IPS-20b (cell line): Measurements from ENCODE around the gene FGFRL1.

Experiments
- H3K27ac ChIP-seq: one replicate; pipeline ENCODE4 v1.5.1; 2013; ENCODE audit warnings: low read length
- H3K27me3 ChIP-seq: 2 replicates; pipeline ENCODE4 v1.6.1; 2013; ENCODE audit warnings: mild to moderate bottlenecking, low read length, inconsistent platforms; ENCODE audit not compliant: insufficient read depth
- H3K36me3 ChIP-seq: 2 replicates; pipeline ENCODE4 v1.6.1; 2013; ENCODE audit warnings: low read depth, mild to moderate bottlenecking, inconsistent platforms, low read length, moderate library complexity; ENCODE audit not compliant: insufficient read depth
- H3K4me1 ChIP-seq: 2 replicates; pipeline ENCODE4 v1.6.1; 2013; ENCODE audit warnings: mild to moderate bottlenecking, control low read depth, inconsistent platforms, low read length, moderate library complexity; ENCODE audit not compliant: insufficient read depth
- H3K4me3 ChIP-seq: 2 replicates; pipeline ENCODE4 v1.5.1; 2013; ENCODE audit warnings: mild to moderate bottlenecking, low read length, inconsistent platforms
- H3K9ac ChIP-seq: 2 replicates; pipeline ENCODE4 v1.6.1; 2013; ENCODE audit warnings: low read depth, mild to moderate bottlenecking, inconsistent platforms, low read length, moderate library complexity
- H3K9me3 ChIP-seq: 2 replicates; pipeline ENCODE4 v1.6.1; 2013; ENCODE audit warnings: mild to moderate bottlenecking, low read depth, low read length, inconsistent platforms; ENCODE audit not compliant: insufficient read depth

Gene FGFRL1

DNA sequence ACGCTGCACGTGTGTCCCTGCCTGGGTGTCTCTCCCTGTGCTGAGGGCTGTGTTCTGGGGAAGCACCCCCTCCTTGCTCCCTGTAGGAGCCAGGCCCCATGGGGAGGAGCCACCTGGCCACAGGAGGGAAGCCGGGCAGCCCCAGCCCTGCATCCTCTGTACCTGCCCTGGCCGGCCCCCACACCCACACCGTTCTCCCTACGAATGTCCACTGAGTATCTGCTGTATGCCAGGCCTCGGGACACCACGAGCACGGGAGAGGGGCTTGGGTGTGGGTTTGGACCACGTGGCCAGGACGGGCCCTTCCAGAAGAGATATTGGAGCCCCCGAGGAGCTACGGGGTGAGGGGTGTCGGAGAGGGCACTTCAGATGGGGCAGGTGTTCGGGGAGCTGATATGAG lies 6.3 kb downstream of the FGFRL1 start:
- peaks cover 12% of the 10 kb centered on the region for H3K27me3 ChIP-seq
- no peak overlapping the region for H3K27ac ChIP-seq
- H3K4me1 ChIP-seq: no peaks in the 10 kb centered on the region

DNA sequence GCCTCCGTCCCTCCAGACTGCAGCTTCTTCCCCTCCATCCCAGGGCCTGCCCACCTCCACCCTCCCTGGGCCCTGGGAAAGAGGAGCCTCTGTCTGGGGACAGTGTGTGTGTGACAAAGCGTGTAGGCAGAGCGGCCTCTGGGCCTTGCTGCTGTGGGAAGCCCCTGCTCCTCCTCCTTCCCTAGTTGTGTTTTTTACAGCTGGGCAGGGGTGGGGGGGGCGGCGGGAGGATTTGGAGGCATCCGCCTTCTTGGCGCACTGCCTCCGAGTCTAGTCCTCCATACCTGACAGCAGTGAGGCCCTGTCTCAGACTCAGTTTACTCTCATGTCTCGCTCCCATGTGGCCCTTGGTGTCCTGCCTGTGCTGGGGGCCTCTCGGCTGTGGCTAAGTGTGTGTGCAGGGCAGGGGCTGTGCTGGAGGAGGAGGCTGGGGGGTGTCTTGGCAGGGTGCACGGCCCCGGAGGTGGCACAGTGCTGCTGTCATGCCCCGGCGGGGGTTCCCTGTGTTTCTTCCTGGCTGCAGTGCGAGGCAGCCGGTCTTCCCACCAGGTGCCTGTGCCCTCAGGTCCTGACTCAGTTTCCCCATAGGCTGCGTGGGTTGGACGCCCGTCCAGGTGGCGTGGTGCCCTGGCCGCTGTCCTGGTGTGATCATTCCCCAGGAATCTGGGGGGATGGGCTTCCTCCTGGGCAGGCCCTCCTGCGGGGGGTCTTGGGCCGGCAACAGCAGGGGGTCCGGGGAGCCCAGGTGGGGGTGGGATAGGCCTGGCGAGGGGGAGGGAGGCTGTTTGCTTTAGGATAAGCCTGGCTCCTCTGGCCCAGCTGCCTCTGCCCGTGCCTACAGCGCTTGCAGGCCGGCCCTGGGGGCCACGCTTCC lies 7.0 kb downstream of the FGFRL1 start:
- Histone ChIP-seq H3K27ac (no peak overlapping the region), H3K9me3 (no peaks in the 10 kb centered on the region), H3K4me1 (no peaks in the 10 kb centered on the region), H3K27me3 (peaks cover 8% of the 10 kb centered on the region), H3K4me3 (no peak overlapping the region), H3K36me3 (no peaks in the 10 kb centered on the region), H3K9ac (no peak overlapping the region)

More for the DNA sequence above, 6.3 kb downstream of the FGFRL1 start:
- H3K9me3 ChIP-seq: no peaks in the 10 kb centered on the region
- H3K9ac ChIP-seq: no peak overlapping the region
- H3K36me3 ChIP-seq: no peaks in the 10 kb centered on the region
- no peak overlapping the region for H3K4me3 ChIP-seq

DNA sequence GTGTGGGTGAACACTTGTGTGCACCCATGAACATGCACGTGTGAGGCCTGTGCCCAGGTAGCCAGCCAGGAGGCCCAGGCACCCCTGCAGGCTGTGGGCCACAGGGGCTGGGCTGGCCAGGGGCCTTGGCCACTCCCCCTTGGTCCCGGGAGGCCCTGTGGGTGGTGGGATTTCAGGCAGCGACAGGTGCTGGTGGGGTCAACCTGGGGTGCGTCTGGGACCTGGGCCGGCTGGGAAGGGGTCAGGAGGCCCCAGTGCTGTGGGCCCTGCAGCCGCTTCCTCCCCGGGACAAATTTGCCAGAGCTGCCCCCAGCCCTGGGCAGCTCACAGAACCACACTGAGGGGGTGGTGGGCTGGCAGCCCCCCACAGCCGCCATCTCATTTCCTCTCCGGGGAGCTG lies 7.9 kb downstream of the FGFRL1 start:
- H3K9me3 ChIP-seq: no peaks in the 10 kb centered on the region
- no peaks in the 10 kb centered on the region; the same call in 1 of the 2 replicates for H3K27me3 ChIP-seq
- H3K27ac ChIP-seq: no peak overlapping the region
- no peak overlapping the region for H3K4me3 ChIP-seq
- H3K36me3 ChIP-seq: no peaks in the 10 kb centered on the region
- H3K4me1 ChIP-seq: no peaks in the 10 kb centered on the region
- no peak overlapping the region for H3K9ac ChIP-seq

DNA sequence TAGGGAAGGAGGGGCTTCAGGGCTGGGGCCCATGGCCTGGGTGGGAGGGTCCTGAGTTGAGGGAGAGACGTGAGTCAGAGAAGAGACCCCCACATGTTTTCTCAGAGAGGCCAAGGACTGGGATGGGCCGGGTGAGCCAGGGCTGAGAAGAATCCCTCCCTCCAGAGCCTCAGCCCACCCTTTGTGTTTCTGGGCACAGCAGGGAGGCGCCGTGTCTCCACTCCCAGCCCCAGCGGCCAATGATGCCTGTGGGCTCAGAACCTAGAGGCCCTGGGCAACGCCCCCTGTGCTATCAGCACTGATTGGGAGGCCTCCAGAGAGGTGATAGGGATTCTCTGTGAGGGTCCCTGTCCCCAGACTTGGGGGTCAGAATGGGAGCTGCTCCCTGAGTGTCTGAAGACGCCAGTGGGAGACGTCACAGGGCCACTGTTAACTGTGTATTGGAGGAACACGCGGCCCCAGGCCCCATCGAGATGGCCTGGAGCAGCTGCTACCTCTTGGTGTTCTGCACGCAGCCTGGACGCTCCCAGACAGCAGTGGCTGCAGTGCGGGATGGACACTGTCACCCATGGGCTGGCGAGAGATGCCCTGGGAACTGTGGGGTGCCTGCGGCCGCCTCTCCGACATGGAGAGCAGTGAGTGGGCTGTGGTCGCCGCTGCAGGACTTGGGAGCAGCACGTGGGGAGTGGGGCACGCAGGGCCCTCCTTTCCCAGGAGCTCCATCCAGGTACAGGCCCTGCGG lies 8.5 kb downstream of the FGFRL1 start:
- H3K4me1 ChIP-seq: no peaks in the 10 kb centered on the region
- H3K36me3 ChIP-seq: no peaks in the 10 kb centered on the region
- H3K27me3 ChIP-seq: no peaks in the 10 kb centered on the region; the same call in 1 of the 2 replicates
- H3K9me3 ChIP-seq: no peaks in the 10 kb centered on the region
- no peak overlapping the region for H3K4me3 ChIP-seq
- H3K9ac ChIP-seq: no peak overlapping the region
- H3K27ac ChIP-seq: no peak overlapping the region

DNA sequence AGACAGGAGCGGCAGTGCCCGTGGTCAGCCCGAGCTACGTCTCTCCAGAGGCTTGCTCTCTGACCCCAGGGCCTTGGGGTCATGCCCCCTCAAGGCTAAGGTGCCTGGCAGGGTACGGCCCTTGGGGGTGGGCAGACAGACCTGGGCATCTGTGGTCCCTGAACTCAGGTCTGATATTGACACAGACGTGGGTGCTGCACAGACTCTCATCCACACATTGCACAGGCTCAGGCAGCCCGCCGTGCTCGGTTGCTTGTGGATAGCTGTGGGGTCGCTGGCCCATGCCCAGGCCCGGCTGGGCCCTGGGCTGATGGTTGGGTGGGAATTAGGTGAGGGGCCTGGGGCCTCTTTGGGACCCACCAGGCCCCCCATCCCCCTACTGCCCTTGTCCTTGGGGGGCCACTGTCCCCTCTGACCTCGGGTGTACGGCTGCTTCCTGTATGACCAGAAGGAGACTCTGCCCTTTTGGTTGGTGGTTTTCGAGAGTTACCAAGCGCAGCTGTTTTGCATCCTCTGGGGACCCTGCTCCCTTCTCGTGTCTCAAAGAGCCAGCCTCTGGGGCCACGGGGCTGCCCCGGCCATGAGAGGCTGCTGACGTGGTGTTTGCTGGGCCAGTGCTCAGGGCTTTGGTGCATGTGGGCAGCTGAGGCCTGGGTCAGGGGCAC lies 10.1 kb downstream of the FGFRL1 start:
- no peaks in the 10 kb centered on the region; the same call in 1 of the 2 replicates for H3K27me3 ChIP-seq
- H3K27ac ChIP-seq: no peak overlapping the region
- no peak overlapping the region for H3K9ac ChIP-seq
- peaks cover 9% of the 10 kb centered on the region; the same call in 1 of the 2 replicates for H3K36me3 ChIP-seq
- H3K4me3 ChIP-seq: no peak overlapping the region
- no peaks in the 10 kb centered on the region for H3K4me1 ChIP-seq
- no peaks in the 10 kb centered on the region for H3K9me3 ChIP-seq

DNA sequence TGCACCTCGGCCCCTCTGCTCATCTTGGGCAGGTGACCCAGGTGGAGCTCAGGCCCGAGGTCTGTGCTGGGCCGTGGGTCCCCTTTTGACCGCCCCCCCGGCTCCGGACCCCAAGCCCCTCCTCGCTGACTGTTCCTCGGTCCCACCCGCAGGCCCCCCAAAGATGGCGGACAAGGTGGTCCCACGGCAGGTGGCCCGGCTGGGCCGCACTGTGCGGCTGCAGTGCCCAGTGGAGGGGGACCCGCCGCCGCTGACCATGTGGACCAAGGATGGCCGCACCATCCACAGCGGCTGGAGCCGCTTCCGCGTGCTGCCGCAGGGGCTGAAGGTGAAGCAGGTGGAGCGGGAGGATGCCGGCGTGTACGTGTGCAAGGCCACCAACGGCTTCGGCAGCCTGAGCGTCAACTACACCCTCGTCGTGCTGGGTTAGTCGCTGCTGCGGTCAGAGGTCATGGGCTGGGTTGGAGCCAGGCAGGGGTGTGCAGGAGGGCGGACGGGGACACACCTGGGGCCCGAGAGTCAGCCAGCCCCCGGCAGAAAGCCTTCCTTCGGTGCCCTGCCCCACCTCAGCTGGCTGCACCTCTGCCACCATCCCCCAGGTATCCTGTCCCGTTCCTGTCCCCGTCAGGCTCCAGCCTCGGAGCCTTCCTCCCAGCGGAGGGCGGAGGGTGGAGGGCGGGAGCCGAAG lies 10.8 kb downstream of the FGFRL1 start:
- Histone ChIP-seq H3K9me3 (no peaks in the 10 kb centered on the region), H3K27ac (no peak overlapping the region), H3K36me3 (peaks cover 9% of the 10 kb centered on the region; the same call in 1 of the 2 replicates), H3K27me3 (no peaks in the 10 kb centered on the region; the same call in 1 of the 2 replicates), H3K9ac (no peak overlapping the region), H3K4me1 (no peaks in the 10 kb centered on the region), H3K4me3 (no peak overlapping the region)

DNA sequence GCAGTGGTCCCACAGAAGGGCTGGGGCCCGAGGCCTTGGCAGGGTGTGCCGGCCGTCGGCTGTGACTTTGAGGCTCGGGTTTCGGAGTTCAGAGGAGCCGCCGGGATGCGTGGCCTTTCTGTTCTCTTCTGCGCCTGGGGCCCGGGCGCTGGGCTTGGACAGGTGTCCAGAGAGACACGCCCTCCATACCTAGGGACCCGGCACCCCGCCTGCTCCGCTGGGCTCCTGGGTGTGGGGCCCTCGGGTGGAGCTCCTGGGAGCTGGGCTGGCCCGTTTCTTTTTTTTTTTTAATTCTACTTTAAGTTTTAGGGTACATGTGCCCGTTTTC lies 11.3 kb downstream of the FGFRL1 start:
- H3K4me3 ChIP-seq: no peak overlapping the region
- H3K9ac ChIP-seq: no peak overlapping the region
- peaks cover 9% of the 10 kb centered on the region; the same call in 1 of the 2 replicates for H3K36me3 ChIP-seq
- no peaks in the 10 kb centered on the region for H3K9me3 ChIP-seq
- H3K27me3 ChIP-seq: no peaks in the 10 kb centered on the region
- H3K4me1 ChIP-seq: no peaks in the 10 kb centered on the region
- H3K27ac ChIP-seq: no peak overlapping the region

DNA sequence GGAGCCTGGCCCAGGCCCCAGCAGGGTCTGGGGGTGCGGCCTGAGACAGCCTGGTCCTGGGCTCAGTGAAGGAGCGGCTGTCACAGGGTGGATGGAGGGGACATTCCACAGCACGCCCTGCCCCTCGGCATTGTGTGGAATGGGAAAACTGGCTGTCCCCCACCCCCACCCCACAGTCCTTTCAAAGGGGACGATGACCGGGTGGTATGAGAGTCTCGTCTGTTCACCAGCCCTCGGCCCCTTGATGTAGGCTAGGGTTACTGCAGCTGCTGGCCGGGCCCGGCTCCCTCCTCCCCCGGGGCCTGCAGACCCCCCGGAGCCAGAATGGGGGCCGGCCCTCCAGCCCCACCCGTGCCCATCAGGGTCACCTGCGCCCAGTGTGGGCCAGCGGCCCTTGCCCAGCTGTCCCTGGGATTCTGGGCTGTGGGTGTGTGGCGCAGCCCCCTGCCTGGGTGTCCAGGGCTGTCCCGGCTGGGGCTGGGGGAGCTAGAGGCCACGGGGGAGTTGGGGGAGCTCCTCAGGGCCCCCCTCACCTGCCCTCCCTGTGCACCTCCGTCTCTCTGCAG lies 11.7 kb downstream of the FGFRL1 start:
- H3K4me1 ChIP-seq: no peaks in the 10 kb centered on the region
- no peaks in the 10 kb centered on the region for H3K27me3 ChIP-seq
- no peak overlapping the region for H3K4me3 ChIP-seq
- H3K9ac ChIP-seq: no peak overlapping the region
- peaks cover 9% of the 10 kb centered on the region; the same call in 1 of the 2 replicates for H3K36me3 ChIP-seq
- no peaks in the 10 kb centered on the region for H3K9me3 ChIP-seq
- H3K27ac ChIP-seq: no peak overlapping the region

DNA sequence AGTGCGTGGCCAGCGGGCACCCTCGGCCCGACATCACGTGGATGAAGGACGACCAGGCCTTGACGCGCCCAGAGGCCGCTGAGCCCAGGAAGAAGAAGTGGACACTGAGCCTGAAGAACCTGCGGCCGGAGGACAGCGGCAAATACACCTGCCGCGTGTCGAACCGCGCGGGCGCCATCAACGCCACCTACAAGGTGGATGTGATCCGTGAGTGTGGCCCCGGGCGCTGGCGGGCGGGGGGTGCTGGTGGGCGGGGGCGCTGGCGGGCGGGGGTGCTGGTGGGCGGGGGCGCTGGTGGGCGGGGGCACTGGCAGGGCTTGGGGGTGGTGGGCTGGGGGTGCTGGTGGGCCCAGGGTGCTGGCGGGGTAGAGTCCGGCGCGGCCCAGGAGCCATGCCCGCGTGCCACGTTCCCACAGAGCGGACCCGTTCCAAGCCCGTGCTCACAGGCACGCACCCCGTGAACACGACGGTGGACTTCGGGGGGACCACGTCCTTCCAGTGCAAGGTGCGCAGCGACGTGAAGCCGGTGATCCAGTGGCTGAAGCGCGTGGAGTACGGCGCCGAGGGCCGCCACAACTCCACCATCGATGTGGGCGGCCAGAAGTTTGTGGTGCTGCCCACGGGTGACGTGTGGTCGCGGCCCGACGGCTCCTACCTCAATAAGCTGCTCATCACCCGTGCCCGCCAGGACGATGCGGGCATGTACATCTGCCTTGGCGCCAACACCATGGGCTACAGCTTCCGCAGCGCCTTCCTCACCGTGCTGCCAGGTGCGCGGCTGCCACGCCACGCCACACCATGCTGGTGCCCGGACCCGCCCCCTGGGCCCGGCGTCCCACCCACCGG lies 12.7 kb downstream of the FGFRL1 start:
- Histone ChIP-seq H3K4me3 (no peak overlapping the region), H3K27ac (no peak overlapping the region), H3K9me3 (no peaks in the 10 kb centered on the region), H3K4me1 (no peaks in the 10 kb centered on the region), H3K9ac (no peak overlapping the region), H3K27me3 (no peaks in the 10 kb centered on the region), H3K36me3 (peaks cover 9% of the 10 kb centered on the region; the same call in 1 of the 2 replicates)

DNA sequence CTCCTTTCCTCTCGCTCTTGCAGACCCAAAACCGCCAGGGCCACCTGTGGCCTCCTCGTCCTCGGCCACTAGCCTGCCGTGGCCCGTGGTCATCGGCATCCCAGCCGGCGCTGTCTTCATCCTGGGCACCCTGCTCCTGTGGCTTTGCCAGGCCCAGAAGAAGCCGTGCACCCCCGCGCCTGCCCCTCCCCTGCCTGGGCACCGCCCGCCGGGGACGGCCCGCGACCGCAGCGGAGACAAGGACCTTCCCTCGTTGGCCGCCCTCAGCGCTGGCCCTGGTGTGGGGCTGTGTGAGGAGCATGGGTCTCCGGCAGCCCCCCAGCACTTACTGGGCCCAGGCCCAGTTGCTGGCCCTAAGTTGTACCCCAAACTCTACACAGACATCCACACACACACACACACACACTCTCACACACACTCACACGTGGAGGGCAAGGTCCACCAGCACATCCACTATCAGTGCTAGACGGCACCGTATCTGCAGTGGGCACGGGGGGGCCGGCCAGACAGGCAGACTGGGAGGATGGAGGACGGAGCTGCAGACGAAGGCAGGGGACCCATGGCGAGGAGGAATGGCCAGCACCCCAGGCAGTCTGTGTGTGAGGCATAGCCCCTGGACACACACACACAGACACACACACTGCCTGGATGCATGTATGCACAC lies 13.6 kb downstream of the FGFRL1 start:
- H3K9ac ChIP-seq: no peak overlapping the region
- no peaks in the 10 kb centered on the region for H3K9me3 ChIP-seq
- H3K27ac ChIP-seq: no peak overlapping the region
- H3K4me3 ChIP-seq: no peak overlapping the region
- no peaks in the 10 kb centered on the region for H3K27me3 ChIP-seq
- H3K4me1 ChIP-seq: no peaks in the 10 kb centered on the region
- peaks cover 9% of the 10 kb centered on the region; the same call in 1 of the 2 replicates for H3K36me3 ChIP-seq
